Vagina (tissue), 2 donors: Measurements from ENCODE around the gene PDE4A. TPM values are rescaled to one million over a fixed set of nuclear protein-coding genes. Genes with fewer than 3 reads are reported as not detected.
"Not testable (repeated sequence)": the region's sequence is repeated elsewhere in the genome, so short reads cannot be mapped to it uniquely, and the experiment has no call there.

Source experiments
- DNase-seq, 2 donors: peaks; one replicate each; pipeline ENCODE4 v3.0.0-alpha.2; 2017; ENCODE audit errors: extremely low spot score in 2 of 2
- H3K27ac ChIP-seq: fragments of 200-600 bp; sonication (generic); one replicate; pipeline ENCODE4 v1.5.1; 2019
- H3K27me3 ChIP-seq: fragments of 200-600 bp; sonication (generic); one replicate; pipeline ENCODE4 v1.5.1; 2019
- H3K36me3 ChIP-seq, 2 donors: fragments of 200-600 bp; sonication (generic); one replicate each; pipeline ENCODE4 v1.5.1; 2017 to 2019
- H3K4me1 ChIP-seq: fragments of 200-600 bp; sonication (generic); one replicate; pipeline ENCODE4 v1.5.1; 2019
- H3K4me3 ChIP-seq, 2 donors: fragments of 200-600 bp; sonication (generic); 1 replicate in 1 of 2; 2 replicates in 1 of 2; pipeline ENCODE4 v1.5.1; 2016 to 2019
- H3K9me3 ChIP-seq: fragments of 200-600 bp; sonication (generic); one replicate; pipeline ENCODE4 v1.5.1; 2019
- CTCF ChIP-seq, 3 experiments: fragments of 450-650 bp in 2 of 3; fragments of 200-600 bp in 1 of 3; sonication (generic) in 1 of 3; IDR thresholded peaks; one replicate each; pipeline ENCODE4 v1.5.1; 2017 to 2019; ENCODE audit warnings: antibody characterized with exemption in 3 of 3, mild to moderate bottlenecking in 2 of 3, moderate library complexity in 2 of 3
- POLR2A ChIP-seq, 2 donors: fragments of 450-650 bp; IDR thresholded peaks; one replicate each; pipeline ENCODE4 v1.6.1; 2017; ENCODE audit warnings: antibody characterized with exemption in 2 of 2, mild to moderate bottlenecking in 2 of 2, moderate library complexity in 2 of 2
- POLR2AphosphoS5 ChIP-seq, 2 donors: sonication (generic); formaldehyde crosslinking; IDR thresholded peaks; one replicate each; pipeline ENCODE4 v1.9.0; 2017; ENCODE audit warnings: antibody characterized with exemption in 2 of 2, mild to moderate bottlenecking in 2 of 2, low read depth in 1 of 2; ENCODE audit not compliant: insufficient read depth in 1 of 2
- intact Hi-C: fragments of 100-400 bp; cut with DNase I; formaldehyde crosslinking; loops from one replicate; pipeline ENCODE4 v1.15.1; 2023
- total RNA-seq: library from RNA; depleted of rRNA; stranded (reverse); fragments of >200 nt; gene quantifications from one replicate; pipeline ENCODE4 v1.2.3, GENCODE V29; 2016

PDE4A gene
- total RNA-seq, 1 donor from 2014 or later, result 16.7 TPM

- Histone ChIP-seq H3K4me1 (peaks cover 16% of the 10 kb centered on the region), H3K36me3 (peaks cover 0 to 43% of the 10 kb centered on the region in 2 donors), H3K4me3 (no peak overlapping the region), H3K27me3 (no peaks in the 10 kb centered on the region), H3K9me3 (no peaks in the 10 kb centered on the region), H3K27ac (no peak overlapping the region)
- DNase-seq, result no peak
- no peak for TF ChIP-seq CTCF (IDR thresholded peaks at IDR 0.05)
- no peak for TF ChIP-seq POLR2AphosphoS5 (IDR thresholded peaks at IDR 0.05; ENCODE audit: insufficient read depth in 1 of 2, low read depth in 1 of 2)
- TF ChIP-seq POLR2A (IDR thresholded peaks at IDR 0.05), result no peak
- intact Hi-C loops, result no loop called here
Measured at GRCh38 chr19:10395917-10396316, 24.4 kb upstream of the PDE4A start.

- no peak overlapping the region for H3K27ac ChIP-seq
- TF ChIP-seq POLR2A (IDR thresholded peaks at IDR 0.05) (no peak), POLR2AphosphoS5 (IDR thresholded peaks at IDR 0.05; ENCODE audit: insufficient read depth in 1 of 2, low read depth in 1 of 2) (no peak), CTCF (IDR thresholded peaks at IDR 0.05) (no peak)
- H3K4me3 ChIP-seq, result no peak overlapping the region
- H3K4me1 ChIP-seq, result peaks cover 38% of the 10 kb centered on the region
- intact Hi-C loops, result no loop called here
- H3K27me3 ChIP-seq, result no peaks in the 10 kb centered on the region
- peaks cover 0 to 18% of the 10 kb centered on the region in 2 donors for H3K36me3 ChIP-seq
- no peaks in the 10 kb centered on the region for H3K9me3 ChIP-seq
- DNase-seq, result no peak
Measured at GRCh38 chr19:10398819-10399218, 21.5 kb upstream of the PDE4A start.

- H3K27me3 ChIP-seq, DNase-seq, H3K27ac ChIP-seq, H3K4me3 ChIP-seq, intact Hi-C loops, H3K9me3 ChIP-seq: not testable (repeated sequence)
- H3K4me1 ChIP-seq, result peaks cover 43% of the 10 kb centered on the region
- peaks cover 0 to 13% of the 10 kb centered on the region in 2 donors for H3K36me3 ChIP-seq
Measured at GRCh38 chr19:10399340-10399739, 21.0 kb upstream of the PDE4A start.

- Histone ChIP-seq H3K9me3 (no peaks in the 10 kb centered on the region), H3K4me1 (peaks cover 49% of the 10 kb centered on the region), H3K27me3 (no peaks in the 10 kb centered on the region), H3K27ac (no peak overlapping the region), H3K36me3 (peaks cover 0 to 8% of the 10 kb centered on the region in 2 donors), H3K4me3 (no peak overlapping the region)
- TF ChIP-seq POLR2A (IDR thresholded peaks at IDR 0.05) (no peak), CTCF (IDR thresholded peaks at IDR 0.05) (no peak), POLR2AphosphoS5 (IDR thresholded peaks at IDR 0.05; ENCODE audit: insufficient read depth in 1 of 2, low read depth in 1 of 2) (no peak)
- DNase-seq, result no peak
- intact Hi-C loops, result loop anchor here (5.0 kb wide), 1 partner anchor 167 kb away; the partner anchor contains the start of genes CDKN2D and KRI1
Measured at GRCh38 chr19:10399878-10400277, 20.5 kb upstream of the PDE4A start.

GRCh38 chr19:10402441-10403038 lies 17.8 kb upstream of the PDE4A start:
- Histone ChIP-seq H3K27ac (peak overlapping the region; percentile 67), H3K36me3 (no peaks in the 10 kb centered on the region), H3K9me3 (no peaks in the 10 kb centered on the region), H3K27me3 (no peaks in the 10 kb centered on the region), H3K4me3 (peak overlapping the region; percentile 90 to 97), H3K4me1 (peaks cover 53% of the 10 kb centered on the region)
- TF ChIP-seq POLR2AphosphoS5 (IDR thresholded peaks at IDR 0.05; ENCODE audit: insufficient read depth in 1 of 2, low read depth in 1 of 2) (no peak), CTCF (IDR thresholded peaks at IDR 0.05) (no peak), POLR2A (IDR thresholded peaks at IDR 0.05) (no peak)
- intact Hi-C loops, result loop anchor here (5.0 kb wide), 1 partner anchor 165 kb away; the partner anchor contains the start of genes CDKN2D and KRI1
- no peak for DNase-seq
